Neural cell (in vitro differentiated cells): ENCODE measurements around the gene LATS2. TPM values are rescaled to one million over a fixed set of nuclear protein-coding genes. Genes with fewer than 3 reads are reported as not detected.

ENCODE experiments used
- H2AFZ ChIP-seq: fragments of 200-600, 300-800 bp; sonication (generic), shearing (Covaris generic); 2 replicates; pipeline ENCODE4 v1.6.0; 2014; ENCODE audit warnings: low read depth, mild to moderate bottlenecking, antibody characterized with exemption, low read length, moderate library complexity
- H3F3A ChIP-seq: fragments of 200-600 bp; shearing (Covaris generic); 2 replicates; pipeline ENCODE4 v1.6.1; 2016; ENCODE audit warnings: mild to moderate bottlenecking, moderate library complexity, mixed read lengths, antibody characterized with exemption, low read length; ENCODE audit not compliant: insufficient read depth, poor library complexity, severe bottlenecking
- H3K27ac ChIP-seq: fragments of 200-600, 300-800 bp; sonication (generic), shearing (Covaris generic); 2 replicates; pipeline ENCODE4 v1.5.1; 2014; ENCODE audit warnings: mild to moderate bottlenecking, low read length, moderate library complexity
- H3K27me3 ChIP-seq: fragments of 300-800, 200-600 bp; sonication (generic), shearing (Covaris generic); 2 replicates; pipeline ENCODE4 v1.6.0; 2014; ENCODE audit warnings: mild to moderate bottlenecking, low read depth, low read length, moderate library complexity; ENCODE audit not compliant: insufficient read depth
- H3K36me3 ChIP-seq: fragments of 300-800, 200-600 bp; sonication (generic), shearing (Covaris generic); 2 replicates; pipeline ENCODE4 v1.5.1; 2014; ENCODE audit warnings: mild to moderate bottlenecking, antibody characterized with exemption, low read length, moderate library complexity; ENCODE audit not compliant: insufficient read depth
- H3K4me2 ChIP-seq: fragments of 300-800, 200-600 bp; sonication (generic), shearing (Covaris generic); 2 replicates; pipeline ENCODE4 v1.6.0; 2014; ENCODE audit warnings: mild to moderate bottlenecking, low read length
- H3K4me3 ChIP-seq: fragments of 300-800, 200-600 bp; sonication (generic), shearing (Covaris generic); 2 replicates; pipeline ENCODE4 v1.5.1; 2014; ENCODE audit warnings: mild to moderate bottlenecking, low read length, moderate library complexity
- H3K79me2 ChIP-seq: fragments of 200-600 bp; shearing (Covaris generic); replicated peaks from 2 replicates; pipeline ENCODE4 v1.6.0; 2014; ENCODE audit warnings: mild to moderate bottlenecking, low read length, moderate library complexity; ENCODE audit not compliant: insufficient read depth
- H3K9ac ChIP-seq: fragments of 300-800, 200-600 bp; sonication (generic), shearing (Covaris generic); 2 replicates; pipeline ENCODE4 v1.6.1; 2016; ENCODE audit warnings: mild to moderate bottlenecking, low read length, mixed read lengths
- H3K9me2 ChIP-seq: fragments of 200-600 bp; shearing (Covaris generic); 2 replicates; pipeline ENCODE4 v1.6.1; 2016; ENCODE audit warnings: mild to moderate bottlenecking, low read length, mixed read lengths; ENCODE audit not compliant: insufficient read depth
- H3K9me3 ChIP-seq: fragments of 200-600, 300-800 bp; sonication (generic), shearing (Covaris generic); 2 replicates; pipeline ENCODE4 v1.6.1; 2016; ENCODE audit warnings: mild to moderate bottlenecking, mixed run types, low read length, moderate library complexity, mixed read lengths
- H4K20me1 ChIP-seq: fragments of 200-600 bp; shearing (Covaris generic); 2 replicates; pipeline ENCODE4 v1.6.1; 2016; ENCODE audit warnings: mild to moderate bottlenecking, mixed run types; ENCODE audit not compliant: insufficient read depth
- CTCF ChIP-seq: fragments of 450-650 bp; IDR thresholded peaks from 2 replicates; pipeline ENCODE4 v1.5.1; 2014; ENCODE audit warnings: antibody characterized with exemption, mild to moderate bottlenecking, moderate library complexity; ENCODE audit not compliant: poor library complexity, severe bottlenecking
- EP300 ChIP-seq: fragments of 450-650 bp; conservative IDR thresholded peaks from 2 replicates; pipeline ENCODE4 v1.6.1; 2014; ENCODE audit warnings: antibody characterized with exemption, mild to moderate bottlenecking, moderate library complexity; ENCODE audit not compliant: poor library complexity, severe bottlenecking
- EZH2 ChIP-seq: fragments of 200-600, 300-800 bp; shearing (Covaris generic), sonication (generic); IDR thresholded peaks from 2 replicates; pipeline ENCODE4 v1.6.1; 2014; ENCODE audit warnings: antibody characterized with exemption, low read length, borderline replicate concordance, mild to moderate bottlenecking; ENCODE audit not compliant: insufficient read depth, poor library complexity, severe bottlenecking
- MXI1 ChIP-seq: fragments of 450-650 bp; conservative IDR thresholded peaks from 2 replicates; pipeline ENCODE4 v1.6.1; 2014; ENCODE audit warnings: antibody characterized with exemption, mild to moderate bottlenecking; ENCODE audit not compliant: poor library complexity, severe bottlenecking
- POLR2AphosphoS5 ChIP-seq: IDR thresholded peaks from 2 replicates; pipeline ENCODE4 v1.6.1; 2012
- RAD21 ChIP-seq: fragments of 450-650 bp; conservative IDR thresholded peaks from 2 replicates; pipeline ENCODE4 v1.6.1; 2014; ENCODE audit warnings: antibody characterized with exemption, mild to moderate bottlenecking, moderate library complexity
- REST ChIP-seq: IDR thresholded peaks from 2 replicates; pipeline ENCODE4 v1.6.1; 2012; ENCODE audit warnings: borderline replicate concordance
- SMC3 ChIP-seq: fragments of 450-650 bp; conservative IDR thresholded peaks from 2 replicates; pipeline ENCODE4 v1.6.1; 2014; ENCODE audit warnings: antibody characterized with exemption, mild to moderate bottlenecking, moderate library complexity; ENCODE audit not compliant: poor library complexity
- TAF1 ChIP-seq: IDR thresholded peaks from 2 replicates; pipeline ENCODE4 v1.6.1; 2012; ENCODE audit warnings: low read depth
- polyA plus RNA-seq: library from polyadenylated mRNA; depleted of rRNA; stranded (reverse); fragments of >200 nt; gene quantifications from 2 replicates; pipeline ENCODE4 v1.2.3, GENCODE V29; 2014

LATS2 gene
- polyA plus RNA-seq, 1 donor from 2014 or later, result 2.6 TPM

- H4K20me1 ChIP-seq, result no peaks in the 10 kb centered on the region
- no peak overlapping the region for H3K4me3 ChIP-seq
- H3K79me2 ChIP-seq, result no peaks in the 10 kb centered on the region
- no peak overlapping the region for H3K27ac ChIP-seq
- no peak overlapping the region for H3K4me2 ChIP-seq
- TF ChIP-seq EZH2, result no peak
- no peak for TF ChIP-seq CTCF
- TF ChIP-seq EP300, result no peak
- TF ChIP-seq POLR2AphosphoS5, result no peak
- TF ChIP-seq TAF1, result no peak
- TF ChIP-seq RAD21, result no peak
- no peak for TF ChIP-seq SMC3
- no peak for TF ChIP-seq MXI1
- no peak for TF ChIP-seq REST
- no peaks in the 10 kb centered on the region for H3K9me2 ChIP-seq
- no peaks in the 10 kb centered on the region for H3K9me3 ChIP-seq
- no peaks in the 10 kb centered on the region for H3F3A ChIP-seq
- no peaks in the 10 kb centered on the region for H3K27me3 ChIP-seq
- no peak overlapping the region for H3K9ac ChIP-seq
- no peaks in the 10 kb centered on the region for H3K36me3 ChIP-seq
- no peak overlapping the region for H2AFZ ChIP-seq
Measured at GRCh38 chr13:21101865-21102576, 40.6 kb upstream of the LATS2 start.

GRCh38 chr13:21100994-21101757 is 39.8 kb upstream of the LATS2 start:
- Histone ChIP-seq H3K9ac (no peak overlapping the region), H2AFZ (no peak overlapping the region), H4K20me1 (no peaks in the 10 kb centered on the region), H3K79me2 (no peaks in the 10 kb centered on the region), H3F3A (no peaks in the 10 kb centered on the region), H3K4me3 (no peak overlapping the region), H3K9me2 (no peaks in the 10 kb centered on the region), H3K27me3 (no peaks in the 10 kb centered on the region), H3K36me3 (no peaks in the 10 kb centered on the region), H3K27ac (no peak overlapping the region), H3K4me2 (no peak overlapping the region), H3K9me3 (no peaks in the 10 kb centered on the region)
- TF ChIP-seq RAD21 (no peak), SMC3 (no peak), EP300 (no peak), TAF1 (no peak), MXI1 (no peak), POLR2AphosphoS5 (no peak), CTCF (no peak), EZH2 (no peak), REST (no peak)
